ENCODE measurements around the gene C17orf67.

C17orf67 gene

GRCh38 chr17:56815711-56816110, 18.0 kb downstream of the C17orf67 start:
- TF ChIP-seq REST (IDR thresholded peaks at IDR 0.05; ENCODE audit: insufficient read depth in 1 of 2, low read depth in 2 of 2, low read length in 2 of 2) (no peak), SIN3A (IDR thresholded peaks at IDR 0.05; ENCODE audit: borderline replicate concordance, insufficient read depth, low read length) (no peak), FOXP2 (optimal IDR thresholded peaks at IDR 0.05; ENCODE audit: borderline replicate concordance, extremely low read depth, extremely low read length, insufficient read depth) (no peak), TAF1 (IDR thresholded peaks at IDR 0.05; ENCODE audit: borderline replicate concordance, insufficient read depth, low read length) (no peak), POLR2AphosphoS5 (IDR thresholded peaks at IDR 0.05; ENCODE audit: low read depth, low read length) (no peak)

GRCh38 chr17:56812901-56813388, 20.8 kb downstream of the C17orf67 start:
- TF ChIP-seq FOXP2 (optimal IDR thresholded peaks at IDR 0.05; ENCODE audit: borderline replicate concordance, extremely low read depth, extremely low read length, insufficient read depth) (no peak), TAF1 (IDR thresholded peaks at IDR 0.05; ENCODE audit: borderline replicate concordance, insufficient read depth, low read length) (no peak), SIN3A (IDR thresholded peaks at IDR 0.05; ENCODE audit: borderline replicate concordance, insufficient read depth, low read length) (no peak), POLR2AphosphoS5 (IDR thresholded peaks at IDR 0.05; ENCODE audit: low read depth, low read length) (no peak), REST (IDR thresholded peaks at IDR 0.05; ENCODE audit: insufficient read depth in 1 of 2, low read depth in 2 of 2, low read length in 2 of 2) (no peak)

GRCh38 chr17:56810891-56811775, 22.6 kb downstream of the C17orf67 start:
- TF ChIP-seq POLR2AphosphoS5 (IDR thresholded peaks at IDR 0.05; ENCODE audit: low read depth, low read length) (no peak), FOXP2 (optimal IDR thresholded peaks at IDR 0.05; ENCODE audit: borderline replicate concordance, extremely low read depth, extremely low read length, insufficient read depth) (no peak), REST (IDR thresholded peaks at IDR 0.05; ENCODE audit: insufficient read depth in 1 of 2, low read depth in 2 of 2, low read length in 2 of 2) (no peak), SIN3A (IDR thresholded peaks at IDR 0.05; ENCODE audit: borderline replicate concordance, insufficient read depth, low read length) (no peak), TAF1 (IDR thresholded peaks at IDR 0.05; ENCODE audit: borderline replicate concordance, insufficient read depth, low read length) (no peak)

GRCh38 chr17:56810343-56810742, 23.4 kb downstream of the C17orf67 start:
- TF ChIP-seq TAF1 (IDR thresholded peaks at IDR 0.05; ENCODE audit: borderline replicate concordance, insufficient read depth, low read length) (no peak), POLR2AphosphoS5 (IDR thresholded peaks at IDR 0.05; ENCODE audit: low read depth, low read length) (no peak), FOXP2 (optimal IDR thresholded peaks at IDR 0.05; ENCODE audit: borderline replicate concordance, extremely low read depth, extremely low read length, insufficient read depth) (no peak), REST (IDR thresholded peaks at IDR 0.05; ENCODE audit: insufficient read depth in 1 of 2, low read depth in 2 of 2, low read length in 2 of 2) (no peak), SIN3A (IDR thresholded peaks at IDR 0.05; ENCODE audit: borderline replicate concordance, insufficient read depth, low read length) (no peak)
